ENCODE data around the gene ATG9B.

Gene ATG9B

DNA sequence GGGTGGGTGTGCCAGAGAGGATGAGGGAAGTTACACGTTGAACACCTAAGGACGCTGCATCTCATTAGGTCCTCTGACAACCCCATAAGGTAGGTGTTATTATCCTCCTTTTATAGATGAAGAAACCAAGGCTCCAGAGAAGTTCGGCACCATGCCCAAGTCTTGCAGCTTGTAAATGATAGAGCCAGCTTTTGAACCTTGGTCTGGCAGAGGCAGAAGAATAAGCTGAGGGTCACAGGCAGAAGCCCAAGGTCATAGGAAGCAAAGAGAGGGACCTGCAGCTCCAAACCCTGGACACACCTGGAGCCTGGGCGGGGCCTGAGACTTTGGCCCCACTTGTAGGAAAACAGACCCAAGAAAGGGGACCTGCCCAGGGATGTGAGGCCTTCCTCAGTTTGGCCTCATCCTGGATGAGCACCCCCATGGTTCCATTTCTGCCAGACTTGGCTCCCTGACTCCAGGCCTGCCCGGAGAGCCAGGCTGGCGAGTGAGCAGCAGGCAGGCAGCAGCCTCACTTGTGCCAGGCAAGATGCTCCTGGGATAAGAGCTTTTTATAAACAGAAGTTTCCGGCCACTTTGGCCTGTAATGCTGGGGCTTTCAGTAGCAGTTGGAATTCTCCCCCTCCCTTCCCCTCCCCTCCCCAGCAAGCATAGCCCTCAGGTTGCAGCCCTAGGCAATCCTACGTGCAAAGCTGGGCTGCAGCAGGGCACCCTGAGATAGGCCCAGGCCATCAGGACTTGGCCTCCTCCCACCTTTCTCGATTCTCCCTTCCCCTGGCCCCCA, 48.6 kb downstream of the ATG9B start:
- H3K27ac ChIP-seq (ENCODE audit: insufficient read depth in 1 of 2, low read depth in 1 of 2, low read length in 2 of 2, poor library complexity in 1 of 2, severe bottlenecking in 2 of 2), result peak overlapping the region in 1 of 2 experiments; percentile 4
- CTCF ChIA-PET, result interaction anchor here (0.6 to 4.0 kb wide), 10 partner anchors 10 to 75 kb away, joined by 3 to 27 read pairs (median 3); no protein-coding TSS in a partner anchor
- H3K4me1 ChIP-seq (ENCODE audit: control extremely low read depth in 1 of 4, control insufficient read depth in 4 of 4, insufficient read depth in 4 of 4, low read length in 3 of 4), result peaks cover 0 to 38% (median 28%) of the 10 kb centered on the region in 4 experiments
- POLR2A ChIA-PET, result no interaction called here
- DNase-seq, result no peak
- no peaks in the 10 kb centered on the region for H3K9me3 ChIP-seq (ENCODE audit: control extremely low read depth in 1 of 5, control insufficient read depth in 4 of 5, insufficient read depth in 2 of 5, low read depth in 1 of 5, low read length in 4 of 5)
- no peaks in the 10 kb centered on the region for H3K36me3 ChIP-seq (ENCODE audit: control insufficient read depth in 4 of 4, insufficient read depth in 4 of 4, low read length in 3 of 4)
- H3K27me3 ChIP-seq (replicated peaks in 2 of 5; ENCODE audit: control insufficient read depth in 4 of 5, insufficient read depth in 5 of 5, low read length in 4 of 5), result peaks cover 0 to 88% (median 46%) of the 10 kb centered on the region in 5 experiments
- 86% methylated on average over 7 of the region's 9 CpGs for WGBS (ENCODE audit: insufficient coverage)
- H3K4me3 ChIP-seq (ENCODE audit: control insufficient read depth in 1 of 7, extremely low read depth in 1 of 7, insufficient read depth in 4 of 7, low read depth in 2 of 7, low read length in 6 of 7), result no peak overlapping the region

DNA sequence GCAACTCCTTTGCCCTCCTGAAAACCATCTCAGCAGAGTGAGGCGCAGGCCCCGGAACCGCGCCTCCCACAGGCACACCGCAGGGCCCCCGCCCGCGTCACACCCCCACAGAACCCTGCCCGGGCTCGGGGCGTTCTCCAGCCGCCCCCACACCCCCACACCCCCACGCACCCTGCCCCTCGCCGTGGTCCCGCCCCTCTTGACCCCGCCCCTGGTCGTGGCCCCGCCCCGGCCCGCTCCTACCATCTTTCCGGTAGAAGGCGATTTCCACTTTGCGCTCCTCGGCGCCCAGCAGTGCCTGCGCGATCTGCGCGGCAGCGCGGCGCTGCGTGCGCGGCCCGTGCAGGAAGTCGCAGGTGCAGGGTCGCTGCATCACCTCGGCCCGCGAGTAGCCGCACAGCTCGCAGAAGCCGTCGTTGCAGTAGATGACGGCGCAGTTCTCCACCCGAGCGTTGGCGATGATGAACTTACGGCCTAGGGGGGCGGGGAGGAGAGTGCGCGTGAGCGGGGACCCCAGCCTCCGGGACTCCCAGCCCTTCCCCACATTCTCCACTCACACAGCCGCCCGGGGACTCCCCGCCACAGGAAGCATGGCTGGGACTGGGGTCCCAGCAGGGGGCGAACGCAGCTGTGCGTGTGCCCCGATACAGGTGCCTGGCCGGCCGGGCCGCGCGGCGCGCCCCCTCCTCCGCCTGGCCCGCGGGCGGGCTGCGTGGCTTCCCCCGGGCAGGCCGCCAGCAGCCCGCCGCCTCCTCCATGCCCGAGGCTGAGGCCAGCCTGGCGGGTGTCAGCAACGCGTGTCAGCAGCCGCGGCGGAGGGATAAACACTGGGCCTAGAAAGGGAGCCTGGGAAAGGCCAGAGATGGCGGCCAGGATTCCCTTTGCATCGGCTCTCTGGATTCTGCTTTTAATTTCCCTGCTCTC, 49.6 kb downstream of the ATG9B start:
- Histone ChIP-seq H3K27me3 (replicated peaks in 2 of 5; ENCODE audit: control insufficient read depth in 4 of 5, insufficient read depth in 5 of 5, low read length in 4 of 5) (peaks cover 0 to 78% (median 40%) of the 10 kb centered on the region in 5 experiments), H3K9me3 (ENCODE audit: control extremely low read depth in 1 of 5, control insufficient read depth in 4 of 5, insufficient read depth in 2 of 5, low read depth in 1 of 5, low read length in 4 of 5) (no peaks in the 10 kb centered on the region), H3K4me3 (ENCODE audit: control insufficient read depth in 1 of 7, extremely low read depth in 1 of 7, insufficient read depth in 4 of 7, low read depth in 2 of 7, low read length in 6 of 7) (peak overlapping the region; percentile 11 to 72 (median 60)), H3K27ac (ENCODE audit: insufficient read depth in 1 of 2, low read depth in 1 of 2, low read length in 2 of 2, poor library complexity in 1 of 2, severe bottlenecking in 2 of 2) (peak overlapping the region in 1 of 2 experiments; percentile 4), H3K4me1 (ENCODE audit: control extremely low read depth in 1 of 4, control insufficient read depth in 4 of 4, insufficient read depth in 4 of 4, low read length in 3 of 4) (peaks cover 0 to 38% (median 28%) of the 10 kb centered on the region in 4 experiments), H3K36me3 (ENCODE audit: control insufficient read depth in 4 of 4, insufficient read depth in 4 of 4, low read length in 3 of 4) (no peaks in the 10 kb centered on the region)
- peak in 2 of 3 donors; percentile 78 to 83 for DNase-seq
- under 1% methylated on average over 71 of the region's 89 CpGs for WGBS (ENCODE audit: insufficient coverage)
- ChIA-PET POLR2A (no interaction called here), CTCF (interaction anchor here (0.6 to 4.0 kb wide), 9 partner anchors 9 to 74 kb away, joined by 3 to 27 read pairs (median 4); no protein-coding TSS in a partner anchor)

DNA sequence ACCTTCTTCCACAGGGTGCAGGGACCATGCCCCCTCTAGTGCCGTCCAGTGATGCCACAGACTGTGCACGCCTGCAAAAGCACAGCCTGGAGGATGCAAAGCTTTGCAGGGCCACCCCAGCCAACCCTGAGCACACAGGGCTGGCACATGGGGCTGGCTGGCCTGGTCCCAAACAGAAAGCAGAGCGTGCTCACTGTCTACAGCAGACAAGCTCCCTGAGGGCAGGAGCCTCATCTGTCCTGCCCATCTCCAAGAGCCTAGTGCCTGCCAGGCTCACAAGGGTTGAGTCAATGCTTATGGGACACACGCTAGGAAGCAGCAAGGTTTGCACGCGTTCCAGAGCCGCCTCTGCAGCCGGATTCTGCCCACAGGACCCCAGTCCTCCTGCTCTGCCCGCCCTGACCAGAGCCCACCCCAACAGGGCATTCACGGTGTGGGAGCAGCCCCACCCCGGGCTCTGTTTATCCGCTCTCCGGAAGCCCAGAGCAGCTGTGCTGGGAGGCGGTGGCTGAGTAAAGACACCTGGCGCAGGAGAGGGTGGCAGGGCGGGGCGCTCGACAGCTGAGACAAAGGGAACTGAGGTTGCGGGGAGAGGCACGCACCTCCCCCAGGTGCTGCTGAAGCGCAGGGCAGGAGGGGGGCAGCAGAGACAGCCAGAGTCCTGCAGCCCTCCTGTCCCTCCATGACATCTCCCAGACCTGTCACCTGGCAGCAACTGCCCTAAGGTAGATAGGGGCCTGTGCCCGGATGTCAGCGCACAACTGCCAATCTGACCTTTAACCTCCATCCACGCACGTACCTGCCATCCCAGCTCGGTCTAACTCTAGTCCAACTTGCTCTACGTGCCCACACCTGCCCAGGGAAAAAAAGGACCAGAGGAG, 50.5 kb downstream of the ATG9B start:
- H3K4me1 ChIP-seq (ENCODE audit: control extremely low read depth in 1 of 4, control insufficient read depth in 4 of 4, insufficient read depth in 4 of 4, low read length in 3 of 4), result peaks cover 0 to 33% (median 24%) of the 10 kb centered on the region in 4 experiments
- WGBS (ENCODE audit: insufficient coverage), result 42% methylated on average over 16 of the region's 27 CpGs
- H3K4me3 ChIP-seq (ENCODE audit: control insufficient read depth in 1 of 7, extremely low read depth in 1 of 7, insufficient read depth in 4 of 7, low read depth in 2 of 7, low read length in 6 of 7), result peak overlapping the region in 2 of 7 experiments; percentile 48 to 65
- CTCF ChIA-PET, result interaction anchor here (1.0 to 4.0 kb wide), 11 partner anchors 9 to 72 kb away, joined by 3 to 27 read pairs (median 4); no protein-coding TSS in a partner anchor
- no peak for DNase-seq
- no peaks in the 10 kb centered on the region for H3K9me3 ChIP-seq (ENCODE audit: control extremely low read depth in 1 of 5, control insufficient read depth in 4 of 5, insufficient read depth in 2 of 5, low read depth in 1 of 5, low read length in 4 of 5)
- no peak overlapping the region for H3K27ac ChIP-seq (ENCODE audit: insufficient read depth in 1 of 2, low read depth in 1 of 2, low read length in 2 of 2, poor library complexity in 1 of 2, severe bottlenecking in 2 of 2)
- no peaks in the 10 kb centered on the region for H3K36me3 ChIP-seq (ENCODE audit: control insufficient read depth in 4 of 4, insufficient read depth in 4 of 4, low read length in 3 of 4)
- POLR2A ChIA-PET, result no interaction called here
- H3K27me3 ChIP-seq (replicated peaks in 2 of 5; ENCODE audit: control insufficient read depth in 4 of 5, insufficient read depth in 5 of 5, low read length in 4 of 5), result peaks cover 0 to 78% (median 46%) of the 10 kb centered on the region in 5 experiments

DNA sequence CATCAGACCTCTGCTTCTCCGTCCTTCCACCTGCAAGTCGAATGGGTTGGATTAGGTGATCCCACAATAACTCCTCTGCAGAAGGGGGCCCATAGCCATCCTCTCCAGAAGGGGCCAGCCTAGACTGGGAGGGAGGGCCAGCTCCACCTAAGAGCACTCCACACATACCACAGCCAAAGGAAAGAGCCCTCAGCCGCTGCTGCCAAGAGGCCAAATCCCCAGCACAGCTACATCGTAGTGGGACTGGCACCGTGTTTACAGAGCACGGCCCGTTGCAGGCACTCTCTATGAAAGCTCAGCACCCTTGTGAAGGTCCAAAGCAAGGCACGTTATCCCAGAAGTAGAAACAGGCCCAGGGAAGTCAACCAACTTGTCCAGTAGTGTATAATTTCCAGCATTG, 51.6 kb downstream of the ATG9B start:
- no peaks in the 10 kb centered on the region for H3K9me3 ChIP-seq (ENCODE audit: control extremely low read depth in 1 of 5, control insufficient read depth in 4 of 5, insufficient read depth in 2 of 5, low read depth in 1 of 5, low read length in 4 of 5)
- whole genome bisulfite sequencing (ENCODE audit: insufficient coverage), result 91% methylated on average over 7 of the region's 8 CpGs
- DNase-seq, result no peak
- peaks cover 0 to 77% (median 45%) of the 10 kb centered on the region in 5 experiments for H3K27me3 ChIP-seq (replicated peaks in 2 of 5; ENCODE audit: control insufficient read depth in 4 of 5, insufficient read depth in 5 of 5, low read length in 4 of 5)
- ChIA-PET CTCF (interaction anchor here (1.1 to 2.0 kb wide), 5 partner anchors 10 to 38 kb away, joined by 3 to 6 read pairs (median 3); no protein-coding TSS in a partner anchor), POLR2A (no interaction called here)
- no peaks in the 10 kb centered on the region for H3K36me3 ChIP-seq (ENCODE audit: control insufficient read depth in 4 of 4, insufficient read depth in 4 of 4, low read length in 3 of 4)
- no peak overlapping the region for H3K27ac ChIP-seq (ENCODE audit: insufficient read depth in 1 of 2, low read depth in 1 of 2, low read length in 2 of 2, poor library complexity in 1 of 2, severe bottlenecking in 2 of 2)
- no peak overlapping the region for H3K4me3 ChIP-seq (ENCODE audit: control insufficient read depth in 1 of 7, extremely low read depth in 1 of 7, insufficient read depth in 4 of 7, low read depth in 2 of 7, low read length in 6 of 7)
- peaks cover 0 to 25% (median 17%) of the 10 kb centered on the region in 4 experiments for H3K4me1 ChIP-seq (ENCODE audit: control extremely low read depth in 1 of 4, control insufficient read depth in 4 of 4, insufficient read depth in 4 of 4, low read length in 3 of 4)

DNA sequence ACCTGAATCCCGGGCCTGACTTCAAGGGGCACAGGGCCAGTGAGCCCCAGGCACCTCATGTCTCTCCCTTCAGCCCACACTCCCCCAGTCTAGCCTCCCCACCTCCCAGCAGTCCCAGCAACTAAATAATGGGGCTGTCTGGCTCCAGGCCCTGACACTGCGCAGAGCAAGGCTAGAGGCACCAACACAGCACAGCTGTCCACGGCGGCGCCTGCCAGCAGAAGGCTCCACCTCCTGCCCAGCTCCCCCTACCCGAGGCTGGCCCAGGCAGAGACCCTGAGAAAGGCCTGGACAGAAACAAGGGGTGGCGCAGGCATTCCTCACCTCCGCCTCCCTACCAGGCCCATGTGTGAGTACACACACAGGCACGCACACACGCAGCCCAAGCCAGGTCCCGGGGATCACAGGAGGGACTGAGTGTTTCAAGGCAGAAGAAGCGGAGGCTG, 52.2 kb downstream of the ATG9B start:
- no peak for DNase-seq
- Histone ChIP-seq H3K9me3 (ENCODE audit: control extremely low read depth in 1 of 5, control insufficient read depth in 4 of 5, insufficient read depth in 2 of 5, low read depth in 1 of 5, low read length in 4 of 5) (no peaks in the 10 kb centered on the region), H3K4me3 (ENCODE audit: control insufficient read depth in 1 of 7, extremely low read depth in 1 of 7, insufficient read depth in 4 of 7, low read depth in 2 of 7, low read length in 6 of 7) (no peak overlapping the region), H3K4me1 (ENCODE audit: control extremely low read depth in 1 of 4, control insufficient read depth in 4 of 4, insufficient read depth in 4 of 4, low read length in 3 of 4) (peaks cover 0 to 19% (median 14%) of the 10 kb centered on the region in 4 experiments), H3K27me3 (replicated peaks in 2 of 5; ENCODE audit: control insufficient read depth in 4 of 5, insufficient read depth in 5 of 5, low read length in 4 of 5) (peaks cover 0 to 75% (median 45%) of the 10 kb centered on the region in 5 experiments), H3K36me3 (ENCODE audit: control insufficient read depth in 4 of 4, insufficient read depth in 4 of 4, low read length in 3 of 4) (no peaks in the 10 kb centered on the region), H3K27ac (ENCODE audit: insufficient read depth in 1 of 2, low read depth in 1 of 2, low read length in 2 of 2, poor library complexity in 1 of 2, severe bottlenecking in 2 of 2) (no peak overlapping the region)
- 91% methylated on average over 11 of the region's 12 CpGs for WGBS (ENCODE audit: insufficient coverage)
- ChIA-PET CTCF (no interaction called here), POLR2A (no interaction called here)

DNA sequence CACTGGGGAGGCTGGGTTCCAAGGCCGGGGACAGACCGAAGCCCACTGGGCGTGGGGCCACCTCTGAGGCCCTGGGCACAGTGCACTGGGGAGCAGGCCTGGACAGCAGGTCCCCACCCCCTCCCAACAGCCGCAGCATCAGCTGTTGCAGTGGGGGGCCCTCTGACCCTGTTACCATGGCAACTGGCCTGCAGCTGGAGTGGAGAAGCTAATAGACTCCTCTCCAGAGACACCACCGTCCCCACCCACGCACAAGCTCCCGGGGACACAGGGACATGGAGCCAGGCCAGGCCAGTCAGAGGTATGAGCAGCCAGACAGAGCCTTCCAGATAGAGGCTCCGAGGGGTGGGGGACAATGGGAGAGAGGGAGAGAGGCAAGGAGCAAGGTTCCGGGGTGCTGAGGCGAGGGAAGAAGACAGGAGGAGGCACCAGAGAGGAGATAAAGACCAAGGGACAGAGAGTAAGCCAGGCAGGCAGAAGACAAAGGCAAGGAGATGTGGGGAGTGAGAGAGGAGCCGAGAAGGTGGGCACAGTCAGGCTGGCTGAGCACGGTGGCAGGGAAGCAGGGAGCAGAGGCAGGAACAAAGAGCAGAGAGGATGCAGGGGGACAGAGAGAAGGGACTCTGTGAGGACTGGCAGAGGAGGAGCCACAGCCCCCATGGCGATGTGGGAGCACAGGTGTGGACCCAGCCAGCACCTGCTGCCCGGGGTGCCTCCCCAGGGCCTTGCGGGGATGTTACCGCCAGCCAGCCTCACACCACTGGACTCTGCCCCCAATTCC, 52.9 kb downstream of the ATG9B start:
- H3K4me3 ChIP-seq (ENCODE audit: control insufficient read depth in 1 of 7, extremely low read depth in 1 of 7, insufficient read depth in 4 of 7, low read depth in 2 of 7, low read length in 6 of 7), result no peak overlapping the region

More for the DNA sequence above, 52.9 kb downstream of the ATG9B start:
- no peak for DNase-seq
- ChIA-PET POLR2A (no interaction called here), CTCF (interaction anchor here (1.3 to 15.2 kb wide), 4 partner anchors 9 to 47 kb away, joined by 3 to 215 read pairs (median 4); no protein-coding TSS in a partner anchor)
- Histone ChIP-seq H3K9me3 (ENCODE audit: control extremely low read depth in 1 of 5, control insufficient read depth in 4 of 5, insufficient read depth in 2 of 5, low read depth in 1 of 5, low read length in 4 of 5) (no peaks in the 10 kb centered on the region), H3K4me1 (ENCODE audit: control extremely low read depth in 1 of 4, control insufficient read depth in 4 of 4, insufficient read depth in 4 of 4, low read length in 3 of 4) (peaks cover 0 to 18% (median 13%) of the 10 kb centered on the region in 4 experiments), H3K36me3 (ENCODE audit: control insufficient read depth in 4 of 4, insufficient read depth in 4 of 4, low read length in 3 of 4) (no peaks in the 10 kb centered on the region), H3K27me3 (replicated peaks in 2 of 5; ENCODE audit: control insufficient read depth in 4 of 5, insufficient read depth in 5 of 5, low read length in 4 of 5) (peaks cover 0 to 69% (median 40%) of the 10 kb centered on the region in 5 experiments), H3K27ac (ENCODE audit: insufficient read depth in 1 of 2, low read depth in 1 of 2, low read length in 2 of 2, poor library complexity in 1 of 2, severe bottlenecking in 2 of 2) (no peak overlapping the region)
- 91% methylated on average over 15 of the region's 16 CpGs for WGBS (ENCODE audit: insufficient coverage)
